ENCODE measurements around the gene WDR35.

WDR35 gene

DNA sequence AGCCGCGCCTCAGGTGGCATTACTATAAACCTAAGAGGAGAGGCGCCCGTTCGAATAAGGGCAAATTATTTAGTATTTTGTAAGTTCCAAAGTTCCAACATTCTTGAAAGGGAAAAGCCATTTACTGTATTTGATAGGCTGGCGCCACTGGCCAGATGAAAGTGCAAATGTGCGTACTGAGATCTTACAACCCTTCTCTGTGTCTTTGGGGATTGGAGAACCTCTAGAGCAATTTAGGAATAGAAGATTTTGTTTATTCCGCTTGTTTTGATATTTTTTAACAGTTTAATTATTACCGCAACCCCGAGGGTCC lies 467 bp upstream of the WDR35 start:
- Mint-ChIP-seq H3K27ac (peak overlapping the region; percentile 59), H3K9me3 (peaks cover 4% of the 10 kb centered on the region), H3K4me1 (ENCODE audit: low read depth) (peaks cover 25% of the 10 kb centered on the region), H3K36me3 (ENCODE audit: low read depth) (peaks cover 4% of the 10 kb centered on the region), H3K4me3 (peak overlapping the region; percentile 89), H3K27me3 (ENCODE audit: low read depth) (peaks cover 29% of the 10 kb centered on the region)
- no peak for DNase-seq (ENCODE audit: low spot score)

DNA sequence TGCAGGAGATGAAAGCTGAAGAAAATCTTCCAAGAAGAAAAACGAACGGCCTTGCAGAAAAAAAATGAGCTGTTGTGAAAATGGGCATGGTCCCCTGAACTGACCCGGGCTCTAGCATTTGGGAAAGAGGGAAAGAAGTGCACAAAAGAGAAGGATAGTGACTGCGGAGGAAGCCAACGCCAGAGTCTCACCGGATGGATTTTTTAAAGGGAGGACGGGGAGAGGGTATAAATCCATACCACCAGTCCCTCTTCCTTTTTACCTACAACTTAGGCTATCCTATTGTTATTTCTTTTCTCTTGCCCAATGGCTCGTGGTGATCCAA lies 601 bp downstream of the WDR35 start:
- H3K27ac Mint-ChIP-seq = peak overlapping the region; percentile 78
- DNase-seq (ENCODE audit: low spot score) = no peak
- peaks cover 26% of the 10 kb centered on the region for H3K27me3 Mint-ChIP-seq (ENCODE audit: low read depth)
- H3K36me3 Mint-ChIP-seq (ENCODE audit: low read depth) = peaks cover 4% of the 10 kb centered on the region
- peaks cover 4% of the 10 kb centered on the region for H3K9me3 Mint-ChIP-seq
- peaks cover 25% of the 10 kb centered on the region for H3K4me1 Mint-ChIP-seq (ENCODE audit: low read depth)
- H3K4me3 Mint-ChIP-seq = peak overlapping the region; percentile 89

DNA sequence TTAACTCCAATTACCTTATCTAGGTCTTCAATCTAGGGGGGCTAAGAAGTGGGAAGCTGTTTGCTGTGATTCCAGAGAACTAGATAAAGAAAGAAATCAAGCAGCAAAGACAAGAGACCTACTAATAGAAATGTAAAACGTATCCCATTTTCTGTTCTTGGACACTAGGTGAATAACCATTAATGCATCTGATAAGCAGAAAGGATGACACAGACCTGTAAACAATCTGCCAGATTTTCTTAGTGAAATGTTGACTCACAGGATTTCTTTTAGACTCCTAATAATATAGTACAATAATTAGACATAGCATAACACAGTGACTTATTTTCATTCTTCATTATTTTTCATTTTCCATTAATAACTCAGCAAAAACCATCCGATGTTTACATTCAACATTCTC lies 1.3 kb downstream of the WDR35 start:
- H3K4me1 Mint-ChIP-seq (ENCODE audit: low read depth) = peaks cover 25% of the 10 kb centered on the region
- peak overlapping the region; percentile 89 for H3K4me3 Mint-ChIP-seq
- peaks cover 20% of the 10 kb centered on the region for H3K27me3 Mint-ChIP-seq (ENCODE audit: low read depth)
- no peak for DNase-seq (ENCODE audit: low spot score)
- H3K36me3 Mint-ChIP-seq (ENCODE audit: low read depth) = peaks cover 4% of the 10 kb centered on the region
- H3K9me3 Mint-ChIP-seq = peaks cover 4% of the 10 kb centered on the region
- H3K27ac Mint-ChIP-seq = no peak overlapping the region

DNA sequence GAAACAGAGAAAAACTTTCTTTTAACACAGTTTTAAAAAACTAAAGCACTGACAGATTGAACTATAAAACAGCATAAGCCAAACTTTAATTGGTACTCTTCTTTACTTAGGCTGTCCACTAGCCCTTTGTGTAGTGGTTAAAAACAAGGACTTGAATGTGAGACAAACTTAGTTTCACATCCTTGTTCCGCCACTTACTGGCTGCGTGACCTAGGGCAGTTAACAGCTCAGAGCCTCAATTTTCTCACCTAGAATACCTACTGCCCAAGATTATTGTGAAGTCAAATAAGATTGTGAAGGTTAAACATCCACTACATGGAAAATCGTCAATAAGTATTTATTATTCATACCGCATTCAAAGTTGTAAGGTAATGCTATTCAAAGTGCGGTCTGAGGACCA lies 2.0 kb downstream of the WDR35 start:
- no peak for DNase-seq (ENCODE audit: low spot score)
- H3K27ac Mint-ChIP-seq = no peak overlapping the region
- peaks cover 14% of the 10 kb centered on the region for H3K27me3 Mint-ChIP-seq (ENCODE audit: low read depth)
- peaks cover 25% of the 10 kb centered on the region for H3K4me1 Mint-ChIP-seq (ENCODE audit: low read depth)
- peaks cover 4% of the 10 kb centered on the region for H3K36me3 Mint-ChIP-seq (ENCODE audit: low read depth)
- H3K4me3 Mint-ChIP-seq = no peak overlapping the region
- peaks cover 4% of the 10 kb centered on the region for H3K9me3 Mint-ChIP-seq

DNA sequence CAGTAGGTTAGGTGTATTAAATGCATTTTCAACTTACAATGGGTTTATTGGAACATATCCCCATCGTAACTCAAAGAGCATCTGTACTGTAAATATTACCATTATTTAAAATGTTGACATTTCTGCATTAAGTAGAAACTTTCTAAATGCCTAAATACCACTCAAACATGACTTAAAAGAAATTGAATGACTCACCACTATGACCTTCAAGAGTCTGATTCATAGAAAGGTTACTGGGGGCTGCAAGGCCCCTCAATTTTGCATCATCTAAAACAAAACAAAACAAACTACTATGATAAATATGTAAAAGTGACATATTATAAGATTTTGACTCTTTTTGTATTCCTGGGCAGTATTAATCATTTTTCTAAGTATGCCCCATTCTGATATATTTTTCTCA lies 7.6 kb downstream of the WDR35 start:
- H3K4me1 Mint-ChIP-seq (ENCODE audit: low read depth) = peaks cover 3% of the 10 kb centered on the region
- H3K9me3 Mint-ChIP-seq = no peaks in the 10 kb centered on the region
- no peaks in the 10 kb centered on the region for H3K27me3 Mint-ChIP-seq (ENCODE audit: low read depth)
- no peak overlapping the region for H3K4me3 Mint-ChIP-seq
- no peak for DNase-seq (ENCODE audit: low spot score)
- H3K36me3 Mint-ChIP-seq (ENCODE audit: low read depth) = peaks cover 6% of the 10 kb centered on the region
- no peak overlapping the region for H3K27ac Mint-ChIP-seq

DNA sequence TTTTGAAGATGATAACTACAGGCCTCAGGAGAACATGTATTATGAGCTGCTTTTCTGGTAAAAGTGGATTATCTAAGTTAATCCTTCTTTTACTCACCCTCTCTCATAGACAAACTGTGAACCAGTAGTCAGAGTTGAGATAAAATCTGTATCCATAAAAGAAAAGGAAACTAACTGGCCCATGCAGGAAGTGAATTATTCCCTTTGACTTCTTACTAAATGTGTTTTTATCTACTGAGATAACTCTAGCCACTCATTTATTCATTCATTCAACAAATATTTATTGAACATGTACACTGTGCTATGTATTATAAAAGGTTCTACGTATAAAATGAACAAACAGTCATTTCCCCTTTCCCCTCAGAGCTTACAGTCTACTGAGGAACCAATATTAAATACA lies 10.0 kb downstream of the WDR35 start:
- Mint-ChIP-seq H3K4me1 (ENCODE audit: low read depth) (peaks cover 3% of the 10 kb centered on the region), H3K27me3 (ENCODE audit: low read depth) (no peaks in the 10 kb centered on the region), H3K27ac (no peak overlapping the region), H3K9me3 (no peaks in the 10 kb centered on the region), H3K4me3 (no peak overlapping the region), H3K36me3 (ENCODE audit: low read depth) (peaks cover 5% of the 10 kb centered on the region)
- DNase-seq (ENCODE audit: low spot score) = no peak

DNA sequence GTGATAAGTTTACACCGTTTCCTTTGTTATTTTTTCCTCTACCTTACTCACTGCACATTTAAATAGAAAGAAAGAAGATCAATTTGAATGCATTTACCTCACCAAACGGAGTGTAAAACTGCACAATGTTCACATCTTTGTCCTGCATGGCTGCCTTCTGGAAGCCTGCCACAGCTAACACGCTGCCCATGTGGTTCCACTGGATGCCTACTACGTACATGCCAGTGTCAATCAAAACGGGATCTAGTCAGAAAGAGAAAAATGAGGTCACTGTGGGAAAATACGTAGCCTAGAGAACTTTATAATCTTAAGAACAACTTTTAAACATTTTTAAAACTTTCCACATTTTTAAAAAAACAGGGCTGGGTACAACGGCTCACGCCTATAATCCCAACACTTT lies 16.4 kb downstream of the WDR35 start:
- H3K27ac Mint-ChIP-seq = no peak overlapping the region

DNA sequence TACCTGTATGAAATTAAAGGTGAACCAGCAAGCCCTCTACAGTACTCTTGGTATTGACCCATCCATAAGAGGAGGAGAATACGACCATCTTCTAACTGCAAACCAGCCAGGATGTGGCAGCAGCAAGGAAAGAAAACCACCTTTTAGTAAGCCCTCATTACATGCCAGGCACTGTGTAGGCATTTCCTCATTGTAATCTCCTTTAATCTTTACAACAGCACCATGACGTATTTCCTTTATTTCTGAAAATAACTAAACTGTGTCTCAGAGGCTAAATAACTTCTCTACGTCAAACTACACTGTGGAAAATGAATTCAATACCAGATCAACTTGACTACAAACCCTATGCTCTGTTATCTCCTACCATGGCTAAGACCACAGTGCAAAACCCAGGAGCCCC lies 18.2 kb downstream of the WDR35 start:
- no peak for DNase-seq (ENCODE audit: low spot score)
- H3K4me1 Mint-ChIP-seq (ENCODE audit: low read depth) = peaks cover 12% of the 10 kb centered on the region
- no peak overlapping the region for H3K4me3 Mint-ChIP-seq
- H3K9me3 Mint-ChIP-seq = no peaks in the 10 kb centered on the region
- peak overlapping the region; percentile 64 for H3K27ac Mint-ChIP-seq
- peaks cover 5% of the 10 kb centered on the region for H3K36me3 Mint-ChIP-seq (ENCODE audit: low read depth)
- H3K27me3 Mint-ChIP-seq (ENCODE audit: low read depth) = no peaks in the 10 kb centered on the region

More for the DNA sequence above, 16.4 kb downstream of the WDR35 start:
- Mint-ChIP-seq H3K27me3 (ENCODE audit: low read depth) (no peaks in the 10 kb centered on the region), H3K9me3 (no peaks in the 10 kb centered on the region), H3K4me3 (no peak overlapping the region), H3K36me3 (ENCODE audit: low read depth) (peaks cover 5% of the 10 kb centered on the region), H3K4me1 (ENCODE audit: low read depth) (peaks cover 12% of the 10 kb centered on the region)
- no peak for DNase-seq (ENCODE audit: low spot score)

DNA sequence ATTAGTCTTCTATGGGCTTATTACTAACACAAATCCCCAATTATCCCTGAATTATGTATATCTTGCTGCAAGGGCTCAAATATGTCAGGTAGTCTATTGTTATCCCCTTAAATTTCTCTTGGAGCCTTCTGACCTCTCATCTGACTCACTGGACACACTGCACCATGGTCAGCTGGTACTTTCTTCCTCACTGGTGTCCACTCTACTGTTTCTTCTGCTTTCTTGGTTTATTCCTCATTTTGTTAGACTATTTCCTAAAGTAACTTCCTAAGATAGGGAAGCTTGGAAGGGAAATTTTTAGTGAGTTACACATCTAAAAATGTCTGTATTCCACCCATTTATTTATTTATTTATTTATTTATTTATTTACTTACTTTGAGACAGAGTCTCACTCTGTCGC lies 26.5 kb downstream of the WDR35 start:
- H3K36me3 Mint-ChIP-seq (ENCODE audit: low read depth) = no peaks in the 10 kb centered on the region
- no peaks in the 10 kb centered on the region for H3K27me3 Mint-ChIP-seq (ENCODE audit: low read depth)
- H3K4me3 Mint-ChIP-seq = no peak overlapping the region
- H3K27ac Mint-ChIP-seq = no peak overlapping the region
- no peaks in the 10 kb centered on the region for H3K4me1 Mint-ChIP-seq (ENCODE audit: low read depth)
- DNase-seq (ENCODE audit: low spot score) = no peak
- no peaks in the 10 kb centered on the region for H3K9me3 Mint-ChIP-seq

DNA sequence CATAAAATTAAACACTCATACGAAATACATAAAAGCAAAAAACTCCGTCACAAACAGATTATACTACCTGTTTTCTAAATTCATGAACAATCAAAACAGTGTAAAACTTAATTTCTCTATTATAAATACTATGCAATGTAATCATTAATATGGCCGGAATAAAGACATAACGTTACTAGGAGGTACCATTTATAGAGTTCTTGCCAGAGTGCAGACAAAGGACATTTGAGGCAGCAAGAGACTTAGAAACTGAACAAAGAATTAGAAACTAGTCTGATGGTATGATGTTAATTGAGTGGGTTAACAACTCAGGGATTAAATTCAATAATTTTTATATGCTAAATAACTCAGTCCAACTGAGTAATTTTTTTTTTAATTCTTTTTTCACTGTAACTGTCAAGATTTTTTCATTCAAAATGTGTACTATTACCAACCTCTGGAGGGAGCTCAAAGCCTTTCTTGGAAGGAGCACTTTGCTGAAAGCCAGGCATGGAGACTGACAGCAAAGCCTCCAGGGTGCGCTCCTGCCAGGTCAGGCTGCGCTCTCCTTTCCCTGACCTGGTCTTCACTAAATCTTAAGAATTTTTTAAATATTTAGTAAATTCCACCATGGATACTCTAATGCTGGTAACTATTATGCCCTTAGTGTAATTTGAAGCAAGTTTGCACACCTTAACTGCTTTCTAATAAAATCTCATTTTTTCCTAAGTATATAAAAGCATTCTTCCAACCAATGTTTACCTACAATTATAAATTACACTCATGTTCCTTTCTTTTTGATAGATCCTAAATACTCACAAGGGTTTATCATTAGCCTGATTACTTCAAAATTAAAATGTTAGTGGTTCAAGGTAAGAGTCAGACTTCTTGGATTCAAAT lies 34.1 kb downstream of the WDR35 start:
- Mint-ChIP-seq H3K27me3 (ENCODE audit: low read depth) (no peaks in the 10 kb centered on the region), H3K27ac (no peak overlapping the region), H3K4me1 (ENCODE audit: low read depth) (no peaks in the 10 kb centered on the region), H3K9me3 (no peaks in the 10 kb centered on the region), H3K36me3 (ENCODE audit: low read depth) (no peaks in the 10 kb centered on the region), H3K4me3 (no peak overlapping the region)
- peak; percentile 15 for DNase-seq (ENCODE audit: low spot score)

DNA sequence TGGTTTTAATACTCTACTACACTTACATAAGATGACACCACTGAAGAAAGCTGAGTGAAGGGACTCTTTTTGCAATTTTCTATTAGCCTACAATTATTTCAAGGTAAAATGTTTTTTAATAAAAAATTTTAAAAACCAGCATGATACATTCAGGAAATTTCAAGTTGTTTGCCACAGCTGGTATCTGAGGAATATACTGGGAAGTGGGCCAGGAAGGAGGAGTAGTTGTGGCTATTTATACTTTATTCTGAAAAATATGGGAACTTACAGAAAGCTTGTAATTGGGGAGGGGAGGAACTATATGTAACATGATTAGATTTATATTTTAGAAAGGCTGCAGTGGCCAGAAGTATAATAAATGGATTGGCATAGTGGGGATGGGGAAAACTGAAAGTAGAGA lies 40.8 kb downstream of the WDR35 start:
- Mint-ChIP-seq H3K36me3 (ENCODE audit: low read depth) (no peaks in the 10 kb centered on the region), H3K9me3 (no peaks in the 10 kb centered on the region), H3K4me1 (ENCODE audit: low read depth) (no peaks in the 10 kb centered on the region), H3K27me3 (ENCODE audit: low read depth) (no peaks in the 10 kb centered on the region), H3K4me3 (no peak overlapping the region), H3K27ac (no peak overlapping the region)
- no peak for DNase-seq (ENCODE audit: low spot score)

DNA sequence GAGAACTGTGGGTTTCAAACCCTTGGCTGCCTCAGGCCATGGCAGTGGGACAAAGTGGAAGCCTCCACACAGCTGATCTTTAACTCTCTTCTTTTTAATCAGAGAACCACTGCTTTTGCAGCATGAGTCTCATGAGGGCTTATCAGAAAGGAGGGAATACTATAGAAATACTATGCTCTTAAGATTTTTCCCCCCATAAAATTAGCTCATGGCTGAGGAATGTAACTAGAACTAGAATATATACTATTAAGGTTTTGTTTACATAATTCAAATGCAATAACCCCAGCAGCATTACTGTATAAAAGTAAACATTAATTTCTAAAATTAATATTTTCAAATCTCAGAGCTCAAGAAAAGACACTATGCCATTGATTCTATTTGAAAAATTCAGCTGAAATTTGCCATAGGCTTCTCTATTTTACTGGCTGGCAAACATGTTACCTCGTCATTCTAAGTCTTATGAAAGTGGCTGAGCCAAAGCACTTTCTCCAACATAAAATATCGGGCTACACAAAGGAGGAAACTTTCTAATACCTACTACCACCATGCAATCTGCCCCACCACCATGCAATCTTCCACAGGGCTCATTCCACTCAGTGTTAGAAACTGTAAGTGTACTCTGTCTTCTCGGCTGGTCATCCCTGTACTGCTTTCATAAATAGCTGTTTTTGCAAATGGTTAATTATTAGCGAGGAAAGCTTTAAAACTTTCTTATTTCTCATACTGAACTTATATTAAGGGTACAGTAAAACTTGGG lies 42.5 kb downstream of the WDR35 start:
- Mint-ChIP-seq H3K36me3 (ENCODE audit: low read depth) (no peaks in the 10 kb centered on the region), H3K4me1 (ENCODE audit: low read depth) (no peaks in the 10 kb centered on the region), H3K27ac (no peak overlapping the region), H3K27me3 (ENCODE audit: low read depth) (no peaks in the 10 kb centered on the region), H3K9me3 (no peaks in the 10 kb centered on the region), H3K4me3 (no peak overlapping the region)
- no peak for DNase-seq (ENCODE audit: low spot score)

DNA sequence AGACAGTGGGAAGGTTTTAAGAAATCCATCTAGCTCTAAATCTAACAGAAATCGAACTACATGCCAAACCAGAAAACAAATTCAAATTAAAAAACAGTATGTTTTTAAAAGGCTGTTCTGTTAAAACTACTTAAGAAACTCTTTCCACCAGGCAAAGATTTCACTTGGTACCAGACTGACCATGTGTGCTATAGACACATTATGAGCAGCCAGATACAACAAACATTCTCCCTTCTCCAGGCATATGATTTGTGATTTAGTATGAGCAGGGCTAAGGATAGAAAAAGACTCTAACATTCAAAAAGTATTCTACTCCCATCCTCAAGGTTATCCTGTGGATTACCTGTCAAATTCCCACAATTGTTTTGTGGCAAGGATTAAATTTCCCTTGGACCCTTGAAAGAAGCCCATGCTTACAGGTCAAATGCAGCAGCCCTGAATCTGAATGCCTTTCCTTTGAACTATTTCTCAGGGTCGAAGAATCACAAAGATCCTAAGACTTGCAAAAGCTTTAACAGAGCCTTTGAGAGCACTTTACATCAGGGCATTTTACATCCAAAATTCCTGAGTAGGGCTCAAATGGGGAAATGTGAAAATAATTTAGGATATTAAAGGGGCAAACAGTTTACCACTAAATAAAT lies 45.6 kb downstream of the WDR35 start:
- Mint-ChIP-seq H3K27me3 (ENCODE audit: low read depth) (no peaks in the 10 kb centered on the region), H3K27ac (no peak overlapping the region)

DNA sequence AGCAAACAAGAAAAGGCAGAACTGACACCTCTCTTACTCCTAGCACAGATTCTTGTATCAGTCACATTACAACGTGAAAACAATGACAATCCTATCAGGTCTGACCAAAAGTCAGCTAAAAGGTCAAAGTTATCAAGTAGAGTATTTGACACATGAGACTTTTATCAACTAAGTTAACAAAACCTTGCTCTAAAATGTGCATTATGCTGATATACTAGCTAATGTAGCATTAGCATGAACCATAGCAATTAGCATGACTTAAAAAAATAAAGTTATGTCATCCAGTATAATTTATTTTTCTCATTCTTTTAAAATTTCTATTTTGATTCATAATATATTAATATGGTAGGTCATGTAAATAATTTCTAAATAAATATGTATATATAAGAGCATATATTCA lies 46.7 kb downstream of the WDR35 start:
- no peaks in the 10 kb centered on the region for H3K36me3 Mint-ChIP-seq (ENCODE audit: low read depth)

More for the DNA sequence above, 45.6 kb downstream of the WDR35 start:
- Mint-ChIP-seq H3K4me1 (ENCODE audit: low read depth) (no peaks in the 10 kb centered on the region), H3K36me3 (ENCODE audit: low read depth) (no peaks in the 10 kb centered on the region), H3K4me3 (no peak overlapping the region), H3K9me3 (no peaks in the 10 kb centered on the region)
- DNase-seq (ENCODE audit: low spot score) = no peak

More for the DNA sequence above, 46.7 kb downstream of the WDR35 start:
- H3K4me1 Mint-ChIP-seq (ENCODE audit: low read depth) = no peaks in the 10 kb centered on the region
- DNase-seq (ENCODE audit: low spot score) = no peak
- no peaks in the 10 kb centered on the region for H3K9me3 Mint-ChIP-seq
- H3K27ac Mint-ChIP-seq = no peak overlapping the region
- no peak overlapping the region for H3K4me3 Mint-ChIP-seq
- H3K27me3 Mint-ChIP-seq (ENCODE audit: low read depth) = no peaks in the 10 kb centered on the region

Data from T-helper 2 cell treated with Interferon-gamma antibody and Interleukin-4, amounts not matched to agents 5 μg/mL and 100 μg/mL, for 36 hours (primary cell).